ENCODE data around the gene C1orf226.

Gene C1orf226

DNA sequence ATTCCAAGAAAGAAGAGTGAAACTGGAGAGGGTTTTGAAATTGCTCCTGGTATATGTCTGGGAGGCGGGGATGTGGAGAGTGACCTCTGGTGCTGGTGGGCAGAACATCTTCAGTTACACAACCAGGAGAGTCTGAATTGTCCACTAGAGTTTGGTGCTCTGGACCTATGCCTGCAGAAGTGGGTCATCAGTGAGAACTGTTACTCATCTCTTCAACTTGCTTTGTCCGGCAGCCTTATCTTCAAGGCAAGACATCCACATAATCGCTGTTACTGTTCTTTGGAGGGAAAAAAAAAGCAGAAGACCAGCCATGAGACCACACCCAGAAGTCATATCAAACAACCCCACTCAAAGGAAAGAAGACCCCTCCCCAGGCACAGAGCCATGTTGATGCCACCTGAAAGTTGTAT is 15.5 kb downstream of the C1orf226 start:
- H3K27ac ChIP-seq: no peak overlapping the region
- no peak for TF ChIP-seq ZFX (IDR thresholded peaks at IDR 0.05; ENCODE audit: borderline replicate concordance)
- TF ChIP-seq CTCF (IDR thresholded peaks at IDR 0.05): peak; percentile 33

GRCh38 chr1:162397943-162398560 is 16.5 kb downstream of the C1orf226 start:
- H3K27ac ChIP-seq: no peak overlapping the region
- TF ChIP-seq ZFX (IDR thresholded peaks at IDR 0.05; ENCODE audit: borderline replicate concordance) (no peak), CTCF (IDR thresholded peaks at IDR 0.05) (no peak)

GRCh38 chr1:162398999-162399580 is 17.6 kb downstream of the C1orf226 start:
- no peak overlapping the region for H3K27ac ChIP-seq
- TF ChIP-seq CTCF (IDR thresholded peaks at IDR 0.05): no peak
- TF ChIP-seq ZFX (IDR thresholded peaks at IDR 0.05; ENCODE audit: borderline replicate concordance): no peak

- H3K27ac ChIP-seq: no peak overlapping the region
These were observed 19.3 kb downstream of the C1orf226 start for GRCh38 chr1:162400790-162401355.

DNA sequence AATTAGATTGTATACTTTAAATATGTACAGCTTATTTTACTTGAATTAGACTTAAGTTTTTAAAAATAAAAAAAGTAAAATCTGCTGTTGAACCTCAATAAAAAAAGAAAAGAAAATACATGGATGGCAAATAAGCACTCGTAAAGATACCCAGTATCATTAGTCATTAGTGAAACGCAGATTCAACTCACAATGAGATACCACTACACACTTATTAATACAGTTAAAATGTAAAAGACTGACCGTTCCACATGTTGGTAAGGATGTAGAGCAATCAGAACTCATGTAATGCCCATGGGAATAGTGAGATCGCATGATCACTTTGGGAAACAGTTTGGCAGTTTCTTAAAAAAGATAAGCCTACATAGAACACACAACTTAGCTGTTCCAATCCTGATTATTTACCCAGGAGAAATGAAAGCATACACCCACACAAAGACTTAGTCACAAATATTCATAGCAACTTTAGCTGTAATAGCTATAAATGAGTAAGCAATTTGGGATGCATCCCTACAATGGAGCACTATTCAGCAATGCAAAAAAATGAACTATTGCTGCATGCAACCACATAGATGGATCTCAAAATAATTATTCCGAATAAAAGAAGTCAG is 23.1 kb downstream of the C1orf226 start:
- TF ChIP-seq ZFX (IDR thresholded peaks at IDR 0.05; ENCODE audit: borderline replicate concordance): no peak
- no peak for TF ChIP-seq CTCF (IDR thresholded peaks at IDR 0.05)
- no peak overlapping the region for H3K27ac ChIP-seq

More at GRCh38 chr1:162400790-162401355, 19.3 kb downstream of the C1orf226 start:
- TF ChIP-seq ZFX (IDR thresholded peaks at IDR 0.05; ENCODE audit: borderline replicate concordance) (no peak), CTCF (IDR thresholded peaks at IDR 0.05) (no peak)

- no peak overlapping the region for H3K27ac ChIP-seq
- TF ChIP-seq ZFX (IDR thresholded peaks at IDR 0.05; ENCODE audit: borderline replicate concordance) (no peak), CTCF (IDR thresholded peaks at IDR 0.05) (no peak)
These were observed 24.3 kb downstream of the C1orf226 start for GRCh38 chr1:162405800-162406199.

GRCh38 chr1:162406811-162407210 is 25.3 kb downstream of the C1orf226 start:
- H3K27ac ChIP-seq: no peak overlapping the region

More at GRCh38 chr1:162406811-162407210, 25.3 kb downstream of the C1orf226 start:
- TF ChIP-seq CTCF (IDR thresholded peaks at IDR 0.05): no peak
- TF ChIP-seq ZFX (IDR thresholded peaks at IDR 0.05; ENCODE audit: borderline replicate concordance): no peak

All from 22Rv1 (cell line).